GM18867 (cell line): ENCODE results near the gene DOCK2.
"Not testable (repeated sequence)": the region's sequence is repeated elsewhere in the genome, so short reads cannot be mapped to it uniquely, and the experiment has no call there.

ENCODE experiments used
- ATAC-seq: cut with Tn5 transposase; IDR thresholded peaks from one replicate; pipeline ENCODE4 v1.9.1; 2021; ENCODE audit warnings: mild to moderate bottlenecking, moderate library complexity; ENCODE audit not compliant: unreplicated experiment

Gene DOCK2

DNA sequence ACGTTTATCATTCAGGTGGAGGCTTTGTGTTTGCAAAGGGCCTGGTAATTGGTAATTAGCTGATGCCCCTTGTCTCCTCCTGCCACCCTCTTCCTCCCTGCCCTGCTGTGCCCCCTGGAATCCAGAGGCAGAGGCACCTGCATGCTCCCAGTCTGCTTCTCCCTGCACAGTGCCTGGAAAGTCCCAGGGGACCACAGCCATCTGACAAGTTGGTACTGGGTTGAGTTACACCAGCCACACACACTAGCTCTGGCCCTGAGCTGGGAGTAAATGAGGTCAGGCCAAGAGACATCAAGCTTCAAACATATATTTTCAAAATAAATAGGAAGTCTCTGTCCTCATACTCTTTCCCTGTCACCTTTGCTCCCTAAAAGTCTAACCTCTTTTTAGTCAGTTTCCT lies 286.9 kb downstream of the DOCK2 start:
- ATAC-seq, result no peak

DNA sequence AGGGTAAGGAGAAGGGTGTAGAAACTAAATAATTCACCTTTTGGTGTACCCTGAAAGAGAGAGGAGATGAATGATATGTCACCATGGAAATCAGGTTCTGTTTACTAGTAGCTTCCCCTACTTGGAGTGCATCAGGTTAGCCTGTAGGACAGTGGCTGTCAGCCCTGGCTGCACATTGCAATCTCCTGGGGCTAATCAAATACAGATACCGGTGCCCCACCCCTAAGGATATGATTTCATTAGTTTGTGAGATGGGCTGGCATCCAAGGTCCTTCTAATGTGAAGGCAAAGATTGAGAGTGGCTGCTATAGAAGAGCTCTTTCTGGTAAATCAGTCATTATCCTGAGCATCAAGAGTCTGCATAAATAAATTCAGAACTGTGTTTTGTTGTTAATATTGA lies 296.1 kb downstream of the DOCK2 start:
- no peak for ATAC-seq

DNA sequence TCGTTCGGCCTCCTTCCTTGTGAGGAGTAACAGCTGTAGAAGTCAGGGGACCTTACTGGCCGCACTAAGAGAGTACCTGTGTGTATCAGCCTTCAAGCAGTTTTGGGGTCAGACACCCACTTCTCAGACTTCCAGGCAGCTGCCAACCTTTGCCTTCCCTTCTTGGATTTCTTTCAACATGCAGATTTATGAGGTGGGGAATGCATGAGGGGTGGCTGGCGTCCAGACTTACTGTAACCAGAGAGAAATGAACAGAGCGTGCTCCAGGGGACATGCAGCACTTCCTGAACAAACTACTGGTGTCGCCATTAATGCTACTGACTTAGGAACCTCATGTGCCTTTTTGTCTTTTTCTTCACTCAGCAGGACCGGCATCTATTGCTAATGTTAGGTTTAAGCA lies 296.5 kb downstream of the DOCK2 start:
- ATAC-seq, result no peak

DNA sequence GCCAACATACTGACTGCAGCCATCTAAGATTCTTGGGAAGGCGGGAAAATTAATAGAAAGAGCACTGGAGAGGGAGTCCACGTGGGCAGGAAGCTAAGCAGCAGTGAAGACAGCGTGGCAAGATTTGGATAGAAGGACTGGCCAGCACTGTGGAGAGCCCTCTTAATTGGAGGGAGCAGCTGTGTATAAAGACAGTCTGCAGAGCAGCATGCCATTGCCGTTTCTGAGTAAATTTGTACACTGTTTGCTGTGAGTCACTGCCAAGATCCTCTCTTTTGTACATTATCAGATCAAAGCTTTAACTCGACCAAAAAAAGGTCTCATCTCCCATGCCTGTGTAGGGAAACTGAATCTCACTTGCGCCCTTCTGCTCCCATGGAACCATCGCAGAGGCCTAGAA lies 297.9 kb downstream of the DOCK2 start:
- ATAC-seq, result no peak

DNA sequence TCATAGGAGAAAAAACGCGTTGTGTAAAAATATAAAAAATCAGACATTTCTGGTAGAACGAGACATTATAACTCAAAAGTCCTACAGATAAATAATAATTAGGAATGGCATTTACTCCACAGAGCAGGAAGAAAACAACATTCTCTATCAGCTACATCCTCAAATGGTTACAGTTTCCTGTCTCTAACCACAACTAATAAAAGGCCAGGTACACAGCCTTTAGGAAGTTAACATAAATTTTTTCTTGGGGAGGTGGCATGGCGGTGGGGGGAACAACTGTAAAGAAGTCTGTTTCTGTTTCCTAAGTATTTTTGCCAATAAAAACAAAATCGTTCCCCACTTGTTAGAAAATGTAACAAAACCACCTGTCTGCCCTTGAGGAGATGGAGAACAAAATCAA lies 298.7 kb downstream of the DOCK2 start:
- ATAC-seq, result no peak

DNA sequence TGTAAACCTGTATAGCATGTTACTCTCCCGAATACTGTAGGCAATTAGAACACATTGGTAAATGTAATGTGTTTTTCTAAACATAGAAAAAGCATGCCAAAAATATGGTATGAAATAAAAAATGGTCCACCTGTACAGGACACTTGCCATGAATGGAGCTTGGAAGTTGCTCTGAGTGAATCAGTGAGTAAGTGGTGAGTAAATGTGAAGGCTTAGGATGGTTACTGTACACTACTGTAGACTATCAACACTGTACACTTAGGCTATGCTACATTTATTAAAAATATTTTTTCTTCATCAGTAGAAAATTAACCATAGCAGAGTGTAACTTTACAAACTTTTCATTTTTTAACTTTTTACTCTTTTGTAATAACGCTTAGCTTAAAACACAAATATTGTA lies 301.4 kb downstream of the DOCK2 start:
- no peak for ATAC-seq

DNA sequence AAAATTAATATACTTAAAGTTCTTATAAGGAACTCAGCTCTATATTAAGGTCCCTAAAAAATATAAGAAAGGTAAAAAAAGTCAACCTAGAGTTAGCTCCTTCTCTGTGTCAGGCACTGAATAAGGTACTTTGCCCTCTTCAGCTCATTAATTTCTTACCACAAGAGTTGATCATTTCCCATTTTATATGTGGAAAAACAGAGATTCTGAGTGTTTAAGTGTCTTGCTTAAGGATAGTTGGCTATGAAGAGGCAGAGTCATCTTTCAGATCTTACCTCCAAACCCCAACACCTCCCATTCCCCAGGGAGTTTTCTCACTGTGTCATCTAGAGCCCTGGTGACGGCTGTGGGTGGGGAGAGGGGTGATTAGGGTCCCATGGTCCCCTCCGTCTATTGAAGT lies 302.7 kb downstream of the DOCK2 start:
- no peak for ATAC-seq

DNA sequence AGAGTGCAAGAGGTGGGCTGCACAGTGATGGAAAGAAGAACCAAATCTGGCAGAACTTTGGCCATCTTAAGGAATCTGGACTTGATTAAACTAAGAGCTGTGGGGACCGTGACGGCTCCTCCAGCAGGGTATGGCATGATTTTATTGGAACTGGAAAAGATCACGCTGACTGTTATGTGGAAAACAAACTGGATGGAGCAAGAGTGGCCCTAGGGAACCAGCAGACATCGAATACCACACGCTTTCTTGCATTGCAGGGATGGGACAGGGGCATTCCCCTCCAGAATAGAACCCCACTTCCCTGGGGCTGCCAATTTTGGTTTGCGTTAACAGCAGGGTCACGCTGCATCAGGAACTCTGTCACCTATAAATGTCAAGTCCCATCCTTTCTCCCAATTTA lies 304.5 kb downstream of the DOCK2 start:
- ATAC-seq, result no peak

DNA sequence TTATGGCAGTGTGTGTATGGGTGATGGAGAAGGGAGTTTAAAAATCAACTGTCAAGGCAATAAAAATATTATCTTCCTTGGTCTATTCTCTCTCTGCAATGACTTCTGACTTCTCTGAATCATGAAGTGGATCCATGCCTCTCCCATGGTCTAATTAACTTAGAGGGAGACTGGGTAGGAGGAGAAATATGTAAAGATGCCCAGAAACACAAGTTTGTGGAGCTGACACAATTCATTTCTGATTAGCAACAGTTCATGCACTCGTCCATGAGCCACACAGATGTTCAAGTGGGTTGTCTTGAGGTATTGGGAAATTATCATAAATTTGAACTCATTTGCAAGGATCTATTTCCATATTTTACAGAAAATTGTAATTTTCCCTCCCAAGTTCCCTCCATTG lies 305.1 kb downstream of the DOCK2 start:
- no peak for ATAC-seq

DNA sequence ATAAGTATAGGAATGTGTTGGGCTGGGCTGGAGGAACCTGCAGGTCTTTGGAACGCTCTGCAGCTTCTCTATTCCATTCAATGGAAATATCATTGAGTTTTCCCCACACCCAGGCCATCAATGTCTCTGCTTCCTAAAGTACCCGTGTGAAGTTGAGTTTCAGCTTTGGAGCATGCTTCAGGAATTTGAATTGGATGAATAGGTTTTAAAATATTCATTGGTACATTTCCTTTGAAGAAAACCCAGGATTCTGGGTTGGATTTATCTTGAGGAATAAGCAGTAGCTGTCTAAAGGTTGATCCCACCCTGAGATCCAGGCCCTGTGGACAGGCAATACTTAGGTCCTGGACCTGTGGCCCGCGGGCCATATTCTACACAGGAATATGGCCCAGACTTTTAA lies 306.0 kb downstream of the DOCK2 start:
- ATAC-seq, result no peak

DNA sequence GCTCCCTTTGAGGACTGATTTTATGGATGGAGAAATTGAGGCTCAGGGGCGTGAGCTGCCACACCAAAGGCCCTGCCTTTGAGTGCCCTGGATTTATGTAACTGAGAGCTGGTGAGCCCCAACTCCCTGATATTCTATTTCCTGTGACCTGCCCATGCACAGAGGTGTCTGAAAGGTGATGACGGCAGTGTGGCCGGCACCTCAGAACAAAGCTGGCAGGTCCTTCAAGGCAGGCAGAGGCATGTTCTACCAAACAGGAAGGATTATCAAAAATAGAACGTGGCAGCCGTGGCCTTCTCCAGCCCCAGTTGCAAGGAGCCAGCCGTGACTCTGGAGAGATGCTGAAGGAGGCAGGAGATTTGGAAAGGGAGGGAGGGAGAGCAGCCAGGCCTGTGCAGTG lies 307.0 kb downstream of the DOCK2 start:
- ATAC-seq, result no peak

DNA sequence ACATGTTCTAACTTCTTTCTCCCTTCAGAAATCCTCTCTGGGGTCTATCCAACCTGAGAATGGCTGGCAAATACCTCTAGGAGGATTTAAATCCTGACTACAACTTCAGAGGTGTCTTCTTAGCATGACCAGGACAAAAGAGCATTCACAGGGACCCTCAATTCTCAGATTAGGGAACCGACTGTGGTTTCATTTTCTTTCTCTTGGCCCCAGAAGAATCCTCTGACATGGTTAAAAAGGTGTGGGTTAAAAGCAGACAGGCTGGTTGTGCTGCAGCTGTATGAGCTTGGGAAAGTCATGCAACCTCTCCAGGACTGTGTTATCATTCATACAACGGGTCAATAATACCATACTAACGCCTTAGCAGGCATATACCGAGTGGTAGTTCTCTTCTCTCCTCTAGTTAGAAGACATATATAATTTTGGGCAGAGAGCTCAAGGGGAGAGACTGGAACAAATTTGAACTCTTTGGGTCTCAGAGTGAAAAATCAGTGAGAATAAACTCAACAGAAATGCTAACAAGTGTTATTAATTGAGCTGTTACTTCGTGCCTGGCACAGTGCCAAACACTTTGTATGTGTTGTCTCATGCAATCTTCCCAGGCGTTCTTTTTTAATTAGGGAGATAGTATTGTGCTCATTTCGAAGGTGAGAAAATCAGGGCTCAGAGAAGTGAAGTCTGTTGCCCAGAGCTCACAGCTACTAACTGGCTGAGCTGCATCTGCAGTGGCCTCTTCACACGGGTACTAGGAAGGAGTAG lies 308.0 kb downstream of the DOCK2 start:
- ATAC-seq, result no peak

DNA sequence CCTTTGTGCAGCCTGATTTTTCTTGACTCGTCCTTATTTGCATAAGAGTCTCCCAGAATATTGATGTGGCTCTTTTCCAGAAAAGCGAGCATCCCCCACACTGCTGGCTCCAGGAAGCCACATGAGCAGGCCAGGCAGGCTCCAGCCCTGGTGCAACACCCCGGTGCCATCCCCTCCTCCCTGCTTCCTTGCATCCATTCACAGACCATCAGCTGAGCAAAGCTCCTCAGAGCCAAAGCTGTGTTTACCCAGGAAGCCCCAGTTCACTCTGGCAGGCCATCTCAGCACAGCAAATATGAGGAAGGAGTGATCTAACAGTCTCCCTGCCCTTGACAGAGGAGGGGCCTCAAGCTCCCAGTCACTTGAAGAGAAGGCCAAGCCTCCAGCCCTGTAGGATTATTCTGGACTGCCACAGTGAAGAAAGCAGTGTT lies 308.8 kb downstream of the DOCK2 start:
- no peak for ATAC-seq

DNA sequence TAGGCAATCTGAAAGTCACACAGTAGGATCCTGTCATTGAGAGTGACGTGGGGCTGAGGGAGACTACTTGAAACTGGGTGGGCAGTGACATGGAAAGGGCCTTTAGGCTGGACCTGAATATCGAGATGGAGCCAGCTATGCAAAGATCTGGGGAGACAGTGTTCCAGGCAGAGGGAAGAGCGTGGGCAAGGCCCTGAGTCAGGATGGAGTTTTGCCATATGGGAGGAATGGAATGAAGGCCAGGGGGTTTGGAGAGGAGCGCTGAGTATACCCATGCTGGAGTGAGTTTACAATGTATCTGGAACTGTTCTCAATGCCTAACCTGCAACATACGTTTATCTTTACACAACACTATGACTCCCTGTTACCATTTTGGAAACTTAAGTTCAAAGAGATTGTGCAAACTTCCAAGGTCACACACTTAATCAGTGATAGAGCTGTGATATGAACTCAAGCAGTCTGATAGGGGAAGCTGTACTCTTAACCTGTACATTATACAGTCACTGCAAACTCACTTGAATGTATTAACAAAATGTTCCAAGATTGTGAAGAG lies 309.7 kb downstream of the DOCK2 start:
- no peak for ATAC-seq

DNA sequence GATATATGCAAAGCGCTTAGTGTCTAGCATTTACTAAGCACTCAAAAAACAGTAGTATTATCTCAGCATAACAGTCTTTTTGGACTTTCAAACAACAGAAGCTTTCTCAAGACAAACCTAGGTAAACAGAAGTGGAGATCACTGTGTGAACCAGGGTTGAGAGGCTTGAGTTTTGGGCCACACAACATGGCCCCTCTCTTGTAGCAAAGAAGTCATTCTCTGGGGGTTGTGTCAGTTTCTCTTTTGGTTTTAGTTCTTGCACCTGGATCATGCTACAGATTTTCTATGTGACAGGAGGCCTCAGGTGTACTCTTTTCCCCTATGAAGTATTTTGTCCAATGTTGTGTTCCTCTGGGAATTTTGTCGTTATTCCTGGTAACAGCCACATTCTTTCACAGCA lies 313.3 kb downstream of the DOCK2 start:
- no peak for ATAC-seq

DNA sequence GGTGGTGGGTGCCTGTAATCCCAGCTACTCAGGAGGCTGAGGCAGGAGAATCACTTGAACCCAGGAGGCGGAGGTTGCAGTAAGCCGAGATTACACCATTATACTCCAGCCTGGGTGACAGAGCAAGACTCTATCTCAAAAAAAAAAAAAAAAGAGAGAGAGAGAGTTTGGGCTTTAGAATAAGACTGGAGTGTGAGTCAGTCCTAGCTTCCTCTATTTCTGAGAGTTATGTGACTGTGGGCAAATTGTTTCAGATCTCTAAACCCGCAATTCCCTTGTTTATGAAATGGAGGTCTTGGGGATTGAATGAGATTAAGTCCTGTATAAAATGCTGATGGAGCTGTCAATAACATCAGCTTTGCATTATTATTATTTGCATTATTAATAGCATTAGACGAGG lies 316.1 kb downstream of the DOCK2 start:
- ATAC-seq, result not testable (repeated sequence)

DNA sequence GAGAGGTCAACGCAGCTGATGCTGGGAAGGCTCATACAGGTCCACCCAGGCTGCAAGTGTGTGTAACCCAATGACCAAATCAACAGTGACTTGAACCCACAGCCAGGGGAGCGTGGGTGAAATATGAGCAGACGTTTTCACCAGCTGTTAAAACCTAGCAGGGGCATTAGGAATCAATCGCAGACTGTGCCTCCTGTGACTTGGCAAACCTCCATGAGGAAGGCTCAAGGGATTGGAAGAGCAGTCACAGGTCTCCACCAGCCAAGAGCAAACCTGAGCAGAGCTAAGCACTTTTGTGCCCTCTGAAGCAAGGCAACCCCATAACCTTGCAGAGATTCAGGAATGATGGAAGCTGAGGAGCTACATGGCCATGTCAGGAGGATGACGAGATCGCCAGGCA lies 317.7 kb downstream of the DOCK2 start:
- no peak for ATAC-seq

DNA sequence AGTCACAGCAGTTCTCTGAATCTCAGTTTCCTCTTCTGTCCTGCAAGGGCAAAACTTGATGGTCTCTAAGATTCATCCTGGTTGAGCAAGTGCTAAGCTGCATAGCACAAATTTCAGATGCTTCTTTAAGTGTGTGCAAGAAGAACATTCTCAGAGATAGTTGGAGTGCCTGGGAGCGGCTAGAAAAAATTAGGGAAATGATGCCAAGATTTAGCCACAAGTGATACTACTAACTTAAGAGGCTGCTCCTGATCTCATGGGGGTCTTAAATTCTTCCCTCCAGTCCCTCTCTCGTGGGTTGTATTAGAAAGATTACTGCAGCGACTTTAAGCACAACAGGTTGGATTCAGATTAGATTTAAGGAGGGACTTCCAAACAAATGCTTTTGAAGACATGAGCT lies 319.1 kb downstream of the DOCK2 start:
- ATAC-seq, result no peak

DNA sequence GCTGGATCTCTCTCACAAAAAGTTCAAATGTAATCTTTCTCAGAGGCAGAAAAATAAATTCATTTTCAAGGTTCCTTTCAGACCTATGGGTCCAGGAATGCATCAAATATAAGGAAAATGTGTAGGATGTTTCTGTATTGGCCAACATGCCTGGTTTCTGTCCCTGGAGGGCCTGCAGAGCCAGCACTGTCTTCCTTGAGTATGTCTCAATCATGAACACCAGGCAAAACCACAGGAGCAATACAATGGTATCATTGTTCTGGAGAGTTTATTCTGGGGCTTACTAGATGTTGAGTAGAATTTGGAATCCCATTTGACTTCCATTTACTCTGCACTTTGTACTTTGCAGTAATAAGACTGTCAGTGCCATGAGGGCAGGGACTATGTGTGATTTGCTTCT lies 319.7 kb downstream of the DOCK2 start:
- no peak for ATAC-seq

DNA sequence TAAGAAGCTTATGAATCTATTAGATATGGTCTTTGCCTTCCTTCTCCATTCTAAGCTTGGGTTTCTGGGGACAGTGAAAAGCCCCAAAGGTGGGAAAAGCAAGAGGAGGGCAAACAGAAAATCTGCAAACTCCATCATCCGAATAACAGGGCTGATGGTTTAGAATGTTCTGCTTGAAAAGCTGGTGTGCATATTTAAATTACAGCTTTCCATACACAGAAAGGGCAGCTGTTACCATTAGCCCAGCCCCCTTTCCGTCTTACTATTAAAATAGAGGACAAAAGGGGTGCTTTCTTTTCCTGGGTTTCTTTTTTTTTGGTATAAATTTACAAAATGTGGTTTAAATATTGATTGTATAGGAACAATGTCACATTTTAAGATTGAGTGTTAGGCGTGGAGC lies 321.2 kb downstream of the DOCK2 start:
- no peak for ATAC-seq

DNA sequence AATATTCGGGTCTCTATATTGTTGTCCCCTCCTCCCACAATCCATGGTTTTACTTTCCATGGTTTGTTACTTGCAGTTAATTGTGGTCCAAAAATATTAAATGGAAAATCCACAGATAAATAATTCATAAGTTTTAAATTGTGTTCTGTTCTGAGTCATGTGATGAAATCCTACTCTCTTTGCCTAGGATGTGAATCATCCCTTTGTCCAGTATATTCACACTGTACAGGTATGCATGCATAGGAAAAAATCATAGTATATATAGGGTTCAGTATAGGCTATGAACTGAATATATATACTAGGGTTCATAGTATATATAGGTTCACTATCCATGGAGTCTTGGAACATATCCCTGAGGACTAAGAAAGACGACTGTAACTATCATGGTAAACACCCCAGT lies 323.6 kb downstream of the DOCK2 start:
- ATAC-seq, result no peak

DNA sequence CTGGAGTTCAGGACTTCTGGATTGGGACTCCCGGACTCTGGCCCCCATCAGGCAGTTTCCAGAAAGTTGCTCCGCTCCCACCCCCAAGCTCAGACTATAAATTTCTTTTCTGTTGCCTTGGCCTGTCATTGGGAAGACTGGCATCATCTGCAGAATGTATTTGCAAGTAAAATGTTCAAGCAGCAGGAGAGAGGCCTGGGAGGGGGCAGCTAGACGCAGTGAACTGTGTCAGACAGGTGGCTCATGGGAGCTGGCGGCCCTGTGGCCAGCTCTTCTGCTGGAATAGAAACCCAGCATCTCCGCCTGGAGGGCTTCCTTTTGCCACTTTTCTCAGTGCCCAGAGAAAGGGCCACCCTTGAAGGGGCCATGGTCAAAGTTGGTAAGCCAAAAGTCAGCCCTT lies 327.2 kb downstream of the DOCK2 start:
- no peak for ATAC-seq

DNA sequence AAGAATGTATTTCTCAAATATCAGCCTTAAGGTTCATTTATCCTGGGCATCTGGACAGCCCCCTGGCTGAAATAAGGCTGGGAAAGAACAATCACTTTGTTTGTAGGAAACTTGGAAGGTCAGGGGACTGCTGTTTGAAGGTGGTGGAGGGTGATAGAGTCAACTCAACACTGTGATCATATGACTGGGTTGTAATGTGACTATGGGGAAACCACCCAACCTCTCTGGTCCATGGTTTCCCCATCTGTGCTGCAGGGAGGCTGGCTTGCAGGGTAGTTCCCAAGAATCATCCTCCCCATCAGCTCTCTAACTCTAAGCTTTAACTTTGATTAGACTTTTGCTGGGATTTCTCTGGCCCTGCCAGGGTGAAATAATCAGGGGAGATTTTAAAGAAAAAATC lies 333.3 kb downstream of the DOCK2 start:
- ATAC-seq, result no peak
